GM10266 (cell line): ENCODE data around the gene STAM.

Source experiments
- DNase-seq: peaks from one replicate; pipeline ENCODE4 v3.0.0; 2012; ENCODE audit errors: extremely low spot score
- TF ChIP-seq, protein P1 (sequence below): IDR thresholded peaks from 2 replicates; pipeline ENCODE4 v1.5.1; 2012; ENCODE audit warnings: mild to moderate bottlenecking, low read depth; ENCODE audit not compliant: control insufficient read depth, insufficient read depth; ENCODE audit errors: missing control alignments

Gene STAM

DNA sequence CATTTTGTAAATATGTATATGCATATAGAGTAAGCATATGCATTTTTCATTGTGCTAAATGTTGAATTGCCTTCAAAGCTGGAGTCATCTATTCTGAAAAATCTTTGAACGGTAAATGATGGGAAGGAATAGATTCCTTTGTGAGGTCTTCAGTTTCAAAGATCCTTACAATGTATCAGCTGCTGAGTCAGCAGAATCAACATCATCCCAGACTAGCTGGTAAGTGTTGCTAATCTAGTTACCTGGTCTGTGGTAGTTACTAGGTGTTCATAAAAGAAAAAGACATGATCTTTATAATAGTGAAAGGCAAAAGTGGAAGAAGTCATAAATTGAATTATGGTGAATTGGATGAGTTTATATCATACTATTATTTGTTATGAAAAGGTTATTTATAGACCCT, 10.6 kb upstream of the STAM start:
- DNase-seq = no peak
- TF ChIP-seq, protein P1, sequence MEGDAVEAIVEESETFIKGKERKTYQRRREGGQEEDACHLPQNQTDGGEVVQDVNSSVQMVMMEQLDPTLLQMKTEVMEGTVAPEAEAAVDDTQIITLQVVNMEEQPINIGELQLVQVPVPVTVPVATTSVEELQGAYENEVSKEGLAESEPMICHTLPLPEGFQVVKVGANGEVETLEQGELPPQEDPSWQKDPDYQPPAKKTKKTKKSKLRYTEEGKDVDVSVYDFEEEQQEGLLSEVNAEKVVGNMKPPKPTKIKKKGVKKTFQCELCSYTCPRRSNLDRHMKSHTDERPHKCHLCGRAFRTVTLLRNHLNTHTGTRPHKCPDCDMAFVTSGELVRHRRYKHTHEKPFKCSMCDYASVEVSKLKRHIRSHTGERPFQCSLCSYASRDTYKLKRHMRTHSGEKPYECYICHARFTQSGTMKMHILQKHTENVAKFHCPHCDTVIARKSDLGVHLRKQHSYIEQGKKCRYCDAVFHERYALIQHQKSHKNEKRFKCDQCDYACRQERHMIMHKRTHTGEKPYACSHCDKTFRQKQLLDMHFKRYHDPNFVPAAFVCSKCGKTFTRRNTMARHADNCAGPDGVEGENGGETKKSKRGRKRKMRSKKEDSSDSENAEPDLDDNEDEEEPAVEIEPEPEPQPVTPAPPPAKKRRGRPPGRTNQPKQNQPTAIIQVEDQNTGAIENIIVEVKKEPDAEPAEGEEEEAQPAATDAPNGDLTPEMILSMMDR = no peak

DNA sequence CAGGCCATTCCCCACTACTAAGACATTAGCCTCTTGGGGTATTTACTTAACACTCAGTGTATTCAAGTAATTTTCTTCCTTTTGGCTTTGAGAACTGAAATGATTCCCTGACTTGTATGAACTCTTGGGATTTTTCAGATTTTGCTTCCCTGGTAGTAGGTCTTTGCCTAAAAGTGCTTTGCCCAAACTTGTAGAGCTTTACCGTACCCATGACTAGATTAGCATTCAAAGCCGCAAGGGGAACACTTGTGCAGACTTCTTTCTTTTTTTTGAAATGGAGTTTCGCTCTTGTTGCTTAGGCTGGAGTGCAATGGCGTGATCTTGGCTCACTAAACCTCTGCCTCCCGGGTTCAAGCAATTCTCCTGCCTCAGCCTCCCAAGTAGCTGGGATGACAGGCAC, 6.1 kb upstream of the STAM start:
- TF ChIP-seq, protein P1 = no peak
- no peak for DNase-seq

DNA sequence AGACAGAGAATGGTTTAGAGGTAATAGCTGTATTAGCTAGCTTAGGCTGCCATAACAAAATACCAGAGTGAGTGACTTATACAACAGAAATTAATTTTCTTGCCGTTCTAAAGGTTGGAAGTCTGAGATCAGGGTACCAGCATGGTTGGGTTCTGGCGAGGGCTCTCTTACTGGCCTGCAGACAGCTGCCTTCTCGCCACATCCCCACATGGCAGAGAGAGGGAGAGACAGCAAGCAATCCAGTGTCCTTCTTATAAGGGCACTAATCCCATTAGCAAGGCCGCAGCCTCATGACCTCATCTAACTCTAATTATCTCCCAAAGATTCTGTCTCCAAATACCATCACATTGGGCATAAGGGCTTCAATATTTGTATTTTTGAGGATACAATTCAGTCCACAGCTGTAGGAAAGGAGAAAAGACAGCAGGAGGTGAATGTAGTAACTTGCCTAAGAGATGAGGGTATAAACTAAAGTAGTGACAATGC, 3.6 kb upstream of the STAM start:
- DNase-seq = no peak
- TF ChIP-seq, protein P1 = no peak

DNA sequence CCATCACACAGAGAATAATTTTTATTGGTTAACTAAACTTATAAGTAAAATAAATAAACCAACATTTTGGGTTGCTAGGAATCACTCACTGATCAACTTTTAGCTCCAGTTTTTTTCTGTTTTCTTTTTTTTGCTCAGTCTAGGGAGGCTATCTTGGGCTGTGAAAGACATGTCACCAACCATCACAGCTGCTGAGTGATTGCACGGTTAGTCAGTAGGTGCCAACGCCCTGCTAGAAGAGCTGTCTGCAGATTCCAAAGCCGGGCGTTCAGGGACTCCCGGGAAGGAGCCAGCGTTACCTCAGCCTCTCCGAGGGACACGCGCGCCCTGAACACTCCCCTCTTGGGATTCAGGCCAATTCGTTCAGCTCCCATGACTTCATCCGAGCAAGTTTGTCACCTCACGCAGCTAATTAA, 604 bp upstream of the STAM start:
- DNase-seq = no peak
- TF ChIP-seq, protein P1 = no peak

DNA sequence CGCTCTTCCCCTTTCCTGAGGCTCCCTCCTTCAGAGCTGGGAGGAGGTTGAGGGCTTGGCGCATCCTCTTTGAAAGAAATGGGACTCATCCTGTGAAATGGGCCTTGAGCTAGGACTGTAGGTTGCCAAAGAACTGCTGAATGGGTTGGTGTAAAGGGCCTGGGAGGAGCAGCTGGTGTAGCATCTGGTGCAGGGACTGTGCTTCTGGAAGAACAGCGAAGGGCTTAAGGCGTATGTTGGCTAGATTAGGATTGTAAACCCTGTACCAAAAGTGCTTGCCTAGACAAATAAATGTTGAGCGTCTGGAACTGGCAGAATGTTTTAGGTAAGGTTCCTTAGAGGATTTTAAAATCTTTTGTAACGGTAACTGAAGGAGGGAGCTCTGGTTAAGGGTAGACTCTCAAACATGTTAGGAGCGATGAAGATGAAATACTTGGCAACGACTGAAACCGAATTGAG, 563 bp downstream of the STAM start:
- DNase-seq = no peak

DNA sequence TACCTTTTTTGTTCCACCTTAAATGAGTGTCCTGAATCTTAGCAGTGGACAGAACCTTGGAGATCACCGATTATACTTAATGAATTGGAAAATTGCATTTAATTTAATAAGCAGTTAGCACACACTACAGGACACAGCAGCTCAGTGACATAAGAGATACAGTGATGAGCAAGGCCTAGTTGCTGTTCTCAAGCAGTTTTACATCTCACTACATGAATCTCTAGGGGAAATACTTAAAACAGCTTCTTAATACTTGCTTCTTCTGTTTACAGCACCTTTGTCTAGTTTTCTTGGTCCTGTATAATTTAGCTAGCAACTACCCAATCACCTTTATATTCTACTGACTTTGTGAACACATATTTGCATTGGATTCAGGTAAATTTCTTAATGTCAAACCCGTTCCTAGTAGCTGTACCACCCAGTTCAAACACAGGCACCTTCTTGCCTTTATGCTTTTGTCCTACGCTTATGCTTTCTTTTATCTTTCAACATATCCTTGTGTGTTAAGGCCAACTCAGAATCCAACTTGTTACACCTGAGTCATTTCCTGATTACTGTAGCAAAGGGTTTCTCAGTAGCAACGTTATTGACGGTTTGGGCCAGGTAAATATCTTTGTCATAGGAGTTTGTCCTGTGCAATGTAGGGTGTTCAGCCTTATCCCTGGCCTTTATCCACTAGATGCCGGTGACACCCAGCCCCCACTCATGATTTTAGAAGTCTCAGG, 1.8 kb downstream of the STAM start:
- TF ChIP-seq, protein P1 = no peak
- DNase-seq = no peak

More for the DNA sequence above, 563 bp downstream of the STAM start:
- TF ChIP-seq, protein P1 = no peak

DNA sequence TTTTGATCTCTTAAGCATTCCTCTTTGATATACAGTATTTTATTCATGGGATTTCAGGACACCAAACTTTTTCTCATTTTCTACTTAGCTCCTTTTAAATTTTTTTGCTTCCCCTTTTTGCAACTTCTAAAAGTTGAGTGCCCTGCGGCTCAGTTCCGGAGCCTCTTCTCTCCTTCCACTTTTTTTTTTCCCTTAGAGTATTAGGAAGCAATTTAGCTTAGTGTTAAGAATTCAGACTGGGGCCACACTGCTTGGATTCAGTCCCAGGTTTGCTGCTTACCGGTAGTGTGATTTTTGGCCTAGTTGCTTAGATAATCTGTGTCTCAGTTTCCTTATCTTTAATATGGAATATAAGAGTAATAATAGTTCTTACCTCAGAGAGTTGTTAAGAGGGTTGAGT, 3.4 kb downstream of the STAM start:
- no peak for DNase-seq
- TF ChIP-seq, protein P1 = no peak
